OCI-LY7 (cell line): ENCODE data around the gene F9. TPM values are rescaled to one million over a fixed set of nuclear protein-coding genes. Genes with fewer than 3 reads are reported as not detected.

Source experiments
- BruUV-seq: library from RNA; stranded (reverse); fragments of 400-500 nt; replicated peaks from 2 replicates; lab custom pipeline; 2021; lab: Mats Ljungman, UMichigan
- CTCF ChIA-PET: fragments of 300-600 bp; sonication (Branson Sonifier 250); formaldehyde crosslinking; loops from one replicate; lab custom pipeline; 2022; ENCODE audit warnings: antibody characterized with exemption; ENCODE audit not compliant: unreplicated experiment; lab: Charles Lee
- POLR2A ChIA-PET: fragments of 300-600 bp; sonication (Branson Sonifier 250); formaldehyde crosslinking; loops from one replicate; lab custom pipeline; 2022; ENCODE audit warnings: antibody characterized with exemption; lab: Charles Lee
- DNase-seq: peaks from one replicate; pipeline ENCODE4 v3.0.0-alpha.2; 2015; ENCODE audit warnings: low spot score
- H2AFZ ChIP-seq: fragments of 200-600 bp; sonication (generic), shearing (Covaris generic); 2 replicates; pipeline ENCODE4 v1.6.1; 2014; ENCODE audit warnings: mild to moderate bottlenecking, antibody characterized with exemption, low read length, moderate library complexity
- H3K27ac ChIP-seq: fragments of 200-600 bp; sonication (generic); 2 replicates; pipeline ENCODE4 v1.5.1; 2014; ENCODE audit warnings: mixed run types, low read depth, mild to moderate bottlenecking, moderate library complexity, low read length, inconsistent platforms; ENCODE audit not compliant: poor library complexity, severe bottlenecking
- H3K36me3 ChIP-seq: fragments of 200-600 bp; sonication (generic); 2 replicates; pipeline ENCODE4 v1.6.1; 2014; ENCODE audit warnings: mild to moderate bottlenecking, antibody characterized with exemption, low read length, moderate library complexity, mixed read lengths; ENCODE audit not compliant: insufficient read depth
- H3K4me1 ChIP-seq: fragments of 200-600 bp; sonication (generic); 2 replicates; pipeline ENCODE4 v1.5.1; 2014; ENCODE audit warnings: mild to moderate bottlenecking, low read length; ENCODE audit not compliant: insufficient read depth, poor library complexity, severe bottlenecking
- H3K4me2 ChIP-seq: fragments of 200-600 bp; sonication (generic); 2 replicates; pipeline ENCODE4 v1.6.1; 2014; ENCODE audit warnings: mild to moderate bottlenecking, low read length
- H3K4me3 ChIP-seq: fragments of 200-600 bp; sonication (generic); 2 replicates; pipeline ENCODE4 v1.5.1; 2014; ENCODE audit warnings: mild to moderate bottlenecking, low read depth, low read length; ENCODE audit not compliant: poor library complexity, severe bottlenecking
- H3K79me2 ChIP-seq: fragments of 200-600 bp; sonication (generic); 2 replicates; pipeline ENCODE4 v1.6.1; 2016; ENCODE audit warnings: low read depth, mild to moderate bottlenecking, low read length, moderate library complexity, mixed read lengths; ENCODE audit not compliant: insufficient read depth
- H3K9me2 ChIP-seq: fragments of 200-600 bp; sonication (generic); 2 replicates; pipeline ENCODE4 v1.6.1; 2016; ENCODE audit warnings: mild to moderate bottlenecking, low read length, mixed read lengths; ENCODE audit not compliant: insufficient read depth
- H3K9me3 ChIP-seq: fragments of 200-600 bp; sonication (generic); 2 replicates; pipeline ENCODE4 v1.6.1; 2014; ENCODE audit warnings: mild to moderate bottlenecking, mixed run types, low read length, mixed read lengths
- H4K20me1 ChIP-seq: fragments of 200-600 bp; sonication (generic); 2 replicates; pipeline ENCODE4 v1.6.1; 2014; ENCODE audit warnings: mild to moderate bottlenecking, antibody characterized with exemption, low read length, moderate library complexity, mixed read lengths; ENCODE audit not compliant: insufficient read depth
- EZH2phosphoT487 ChIP-seq: fragments of 200-600 bp; sonication (generic); IDR thresholded peaks from 2 replicates; pipeline ENCODE4 v1.6.1; 2018; ENCODE audit warnings: low read depth, borderline replicate concordance, mild to moderate bottlenecking, mixed run types, antibody characterized with exemption, low read length, moderate library complexity, mixed read lengths
- intact Hi-C: fragments of 100-400 bp; cut with micrococcal nuclease; formaldehyde crosslinking; loops from one replicate; pipeline ENCODE4 v1.10.0; 2022; ENCODE audit not compliant: unreplicated experiment
- total RNA-seq, 2 experiments: library from RNA; depleted of rRNA in 1 of 2; stranded (reverse); fragments of >200 nt in 1 of 2; shearing (Covaris generic) in 1 of 2; gene quantifications; 2 replicates each; pipeline ENCODE4 v1.2.3, GENCODE V29; 2014 to 2022
- TF ChIP-seq, protein P1 (sequence below): fragments of 200-600 bp; sonication (generic); conservative IDR thresholded peaks from 2 replicates; pipeline ENCODE4 v1.5.1; 2014; ENCODE audit warnings: mild to moderate bottlenecking, antibody characterized with exemption, low read length, moderate library complexity, mixed read lengths

The F9 gene
- total RNA-seq, 2 experiments from 2014 or later, result not detected

DNA sequence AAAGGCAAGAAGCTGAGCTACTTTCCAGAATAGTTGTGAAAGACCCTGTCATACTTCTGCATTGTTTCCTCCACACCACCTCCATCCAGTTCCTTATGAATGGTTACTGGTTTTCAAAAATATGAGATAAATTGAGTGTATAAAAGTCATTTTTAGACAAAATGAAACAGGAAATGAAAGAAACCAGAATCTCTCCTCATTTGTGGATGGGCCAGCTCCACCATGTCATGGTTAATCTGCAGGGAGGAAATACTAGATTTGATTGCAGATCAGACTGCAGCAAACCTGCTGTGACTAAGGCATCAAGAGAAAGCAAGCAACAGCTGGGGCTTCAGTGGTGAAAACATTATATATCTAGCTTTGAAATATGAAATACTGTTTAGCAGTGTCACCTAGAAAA is 23.8 kb downstream of the F9 start:
- Histone ChIP-seq H3K4me1 (peaks cover 49% of the 10 kb centered on the region), H3K36me3 (no peaks in the 10 kb centered on the region), H3K9me3 (no peaks in the 10 kb centered on the region), H2AFZ (peak overlapping the region; percentile 75; the same call in 1 of the 2 replicates), H3K4me3 (peak overlapping the region; percentile 63), H3K9me2 (no peaks in the 10 kb centered on the region), H3K27ac (peak overlapping the region; percentile 94), H4K20me1 (no peaks in the 10 kb centered on the region), H3K4me2 (peak overlapping the region; percentile 67), H3K79me2 (no peaks in the 10 kb centered on the region)
- ChIA-PET POLR2A (interaction anchor here (0.7 to 1.2 kb wide), 3 partner anchors 18 to 903 kb away, joined by 3 to 7 read pairs (median 6); no protein-coding TSS in a partner anchor), CTCF (no interaction called here)
- no TSS peak for BruUV-seq
- intact Hi-C loops, result loop anchor here (2.0 kb wide), 1 partner anchor 378 kb away; the partner anchor contains the start of gene ATP11C
- peak; percentile 56 for DNase-seq
- TF ChIP-seq EZH2phosphoT487, result no peak
- TF ChIP-seq, protein P1, sequence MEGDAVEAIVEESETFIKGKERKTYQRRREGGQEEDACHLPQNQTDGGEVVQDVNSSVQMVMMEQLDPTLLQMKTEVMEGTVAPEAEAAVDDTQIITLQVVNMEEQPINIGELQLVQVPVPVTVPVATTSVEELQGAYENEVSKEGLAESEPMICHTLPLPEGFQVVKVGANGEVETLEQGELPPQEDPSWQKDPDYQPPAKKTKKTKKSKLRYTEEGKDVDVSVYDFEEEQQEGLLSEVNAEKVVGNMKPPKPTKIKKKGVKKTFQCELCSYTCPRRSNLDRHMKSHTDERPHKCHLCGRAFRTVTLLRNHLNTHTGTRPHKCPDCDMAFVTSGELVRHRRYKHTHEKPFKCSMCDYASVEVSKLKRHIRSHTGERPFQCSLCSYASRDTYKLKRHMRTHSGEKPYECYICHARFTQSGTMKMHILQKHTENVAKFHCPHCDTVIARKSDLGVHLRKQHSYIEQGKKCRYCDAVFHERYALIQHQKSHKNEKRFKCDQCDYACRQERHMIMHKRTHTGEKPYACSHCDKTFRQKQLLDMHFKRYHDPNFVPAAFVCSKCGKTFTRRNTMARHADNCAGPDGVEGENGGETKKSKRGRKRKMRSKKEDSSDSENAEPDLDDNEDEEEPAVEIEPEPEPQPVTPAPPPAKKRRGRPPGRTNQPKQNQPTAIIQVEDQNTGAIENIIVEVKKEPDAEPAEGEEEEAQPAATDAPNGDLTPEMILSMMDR, result no peak

DNA sequence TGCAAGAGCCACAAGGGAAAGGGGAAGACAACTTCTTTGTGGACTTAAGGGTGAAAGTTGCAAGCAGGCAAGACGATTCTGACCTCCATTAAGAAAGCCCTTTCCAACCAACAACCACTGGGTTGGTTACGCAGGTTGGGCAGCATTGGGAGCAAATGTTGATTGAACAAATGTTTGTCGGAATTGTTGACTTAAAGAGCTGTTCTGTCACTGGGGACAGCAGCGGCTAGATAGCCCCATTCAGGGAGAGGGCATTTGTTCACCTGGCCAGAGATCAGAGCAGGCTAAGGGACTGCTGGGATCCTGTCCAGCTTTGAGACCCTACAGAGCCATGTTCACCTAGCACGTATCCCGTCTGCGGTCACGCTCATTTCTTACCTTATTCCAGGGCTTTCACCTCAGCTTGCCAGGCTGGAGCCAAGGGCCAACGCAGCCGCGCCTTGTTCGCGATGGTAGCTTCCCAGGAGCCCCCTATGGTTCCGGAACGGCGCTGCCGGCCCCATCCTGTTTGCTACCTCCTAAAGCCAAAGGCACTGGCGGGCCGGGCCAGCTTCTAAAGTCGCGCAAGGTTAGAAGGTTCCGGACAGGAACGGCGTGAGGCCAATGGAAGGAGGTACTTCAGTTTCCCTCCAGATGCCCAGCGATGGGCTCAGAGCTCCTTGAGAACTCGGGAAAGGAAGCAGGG is 24.6 kb downstream of the F9 start:
- POLR2A ChIA-PET, result interaction anchor here (0.7 to 1.2 kb wide), 4 partner anchors 11 to 903 kb away, joined by 3 to 7 read pairs (median 4); no protein-coding TSS in a partner anchor
- Histone ChIP-seq H3K4me1 (peaks cover 51% of the 10 kb centered on the region), H3K27ac (peak overlapping the region; percentile 94), H4K20me1 (no peaks in the 10 kb centered on the region), H2AFZ (peak overlapping the region; percentile 75; the same call in 1 of the 2 replicates), H3K79me2 (no peaks in the 10 kb centered on the region), H3K9me2 (no peaks in the 10 kb centered on the region), H3K9me3 (no peaks in the 10 kb centered on the region), H3K4me3 (peak overlapping the region; percentile 63), H3K36me3 (no peaks in the 10 kb centered on the region), H3K4me2 (peak overlapping the region; percentile 67)
- no peak for TF ChIP-seq EZH2phosphoT487
- TF ChIP-seq, protein P1, result no peak
- CTCF ChIA-PET, result no interaction called here
- no peak for DNase-seq
- no TSS peak for BruUV-seq
- intact Hi-C loops, result loop anchor here (2.0 to 5.0 kb wide), 2 partner anchors 163 to 378 kb away; partner anchors contain the start of gene ATP11C
